MV-4-11 (cell line): ENCODE data around the gene TANC1.

ENCODE experiments used
- DNase-seq: peaks from one replicate; lab custom pipeline; 2025; lab: John Stamatoyannopoulos, UW

TANC1 gene

DNA sequence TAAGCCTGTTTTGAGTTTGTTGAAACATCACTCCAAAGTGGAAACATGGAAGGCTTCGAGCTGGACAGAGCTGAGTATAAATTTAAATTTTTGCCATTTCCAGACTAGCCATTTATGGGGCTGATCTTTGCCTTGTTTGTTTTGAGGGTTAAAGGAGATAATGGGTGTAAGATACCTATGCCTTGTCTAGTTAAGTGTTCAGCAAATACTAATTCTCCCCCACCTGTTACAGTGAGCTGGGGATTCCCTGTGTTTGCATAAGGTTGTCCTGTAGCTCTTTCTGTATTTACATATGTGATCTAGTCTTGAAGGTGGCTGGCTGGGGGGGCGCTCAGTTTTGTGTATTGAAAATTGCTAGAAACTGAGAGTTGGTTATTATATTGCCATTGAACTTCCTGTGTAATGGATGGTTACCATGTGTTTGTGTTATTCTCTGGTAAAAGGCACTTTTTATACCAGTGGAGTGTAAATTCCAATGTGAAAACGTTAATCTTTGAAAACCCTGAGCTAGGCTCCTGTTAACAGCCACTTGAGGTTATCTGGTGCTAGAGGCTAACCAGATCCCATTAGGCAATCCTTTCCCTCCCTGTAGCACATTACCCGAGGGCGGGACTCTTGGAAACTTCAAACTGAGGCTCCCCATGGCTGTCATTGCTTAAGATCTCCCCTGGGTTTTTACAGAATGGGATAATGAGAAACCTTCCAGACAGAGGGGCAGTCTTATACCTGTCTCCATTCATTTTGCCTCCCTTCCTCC is 26.7 kb downstream of the TANC1 start:
- DNase-seq: no peak

DNA sequence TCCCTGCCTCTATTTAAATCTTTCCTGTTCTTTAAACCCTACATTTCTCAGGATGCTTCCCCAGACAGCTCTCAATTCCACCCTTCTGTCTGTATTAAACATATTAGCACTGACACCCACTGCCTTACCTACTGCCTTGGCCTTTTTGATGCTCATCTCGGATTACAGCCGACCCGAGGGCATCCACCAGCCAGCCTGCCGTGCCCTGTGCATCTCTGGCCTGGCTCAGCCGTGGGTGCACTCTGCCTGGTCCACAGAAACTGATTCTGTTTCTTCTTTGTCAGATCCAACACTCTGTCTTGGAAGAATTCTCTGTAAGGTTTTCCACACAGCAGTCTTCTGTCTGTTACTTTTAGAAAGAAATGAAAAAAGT is 27.2 kb downstream of the TANC1 start:
- DNase-seq: no peak

DNA sequence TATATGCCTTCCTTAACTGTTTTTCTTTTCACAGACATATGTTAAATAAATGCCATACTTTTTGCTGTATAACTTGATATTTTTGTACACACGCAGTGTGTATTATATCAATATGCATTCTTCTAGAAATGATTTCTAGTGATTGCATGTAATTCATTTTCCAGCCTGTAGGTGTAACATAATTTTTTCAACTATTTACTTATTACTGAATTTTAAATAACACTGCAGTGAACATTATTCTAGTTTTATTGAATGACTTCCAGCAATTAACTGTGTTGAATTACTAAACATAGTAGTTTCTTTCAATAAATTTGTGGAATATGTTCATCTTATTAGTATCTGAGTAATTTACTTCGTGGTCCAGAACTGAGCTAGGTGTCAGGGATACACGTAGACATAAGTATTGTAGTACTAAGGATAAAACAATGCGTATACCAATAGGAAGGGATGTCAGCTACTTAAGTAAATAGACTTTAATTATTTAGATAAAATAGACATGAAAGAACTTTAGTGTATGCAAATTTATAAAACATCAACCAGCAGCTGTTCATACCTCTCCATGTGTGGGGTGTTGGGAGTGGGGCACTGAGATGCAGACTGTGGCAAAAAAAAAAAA is 28.0 kb downstream of the TANC1 start:
- DNase-seq: no peak

DNA sequence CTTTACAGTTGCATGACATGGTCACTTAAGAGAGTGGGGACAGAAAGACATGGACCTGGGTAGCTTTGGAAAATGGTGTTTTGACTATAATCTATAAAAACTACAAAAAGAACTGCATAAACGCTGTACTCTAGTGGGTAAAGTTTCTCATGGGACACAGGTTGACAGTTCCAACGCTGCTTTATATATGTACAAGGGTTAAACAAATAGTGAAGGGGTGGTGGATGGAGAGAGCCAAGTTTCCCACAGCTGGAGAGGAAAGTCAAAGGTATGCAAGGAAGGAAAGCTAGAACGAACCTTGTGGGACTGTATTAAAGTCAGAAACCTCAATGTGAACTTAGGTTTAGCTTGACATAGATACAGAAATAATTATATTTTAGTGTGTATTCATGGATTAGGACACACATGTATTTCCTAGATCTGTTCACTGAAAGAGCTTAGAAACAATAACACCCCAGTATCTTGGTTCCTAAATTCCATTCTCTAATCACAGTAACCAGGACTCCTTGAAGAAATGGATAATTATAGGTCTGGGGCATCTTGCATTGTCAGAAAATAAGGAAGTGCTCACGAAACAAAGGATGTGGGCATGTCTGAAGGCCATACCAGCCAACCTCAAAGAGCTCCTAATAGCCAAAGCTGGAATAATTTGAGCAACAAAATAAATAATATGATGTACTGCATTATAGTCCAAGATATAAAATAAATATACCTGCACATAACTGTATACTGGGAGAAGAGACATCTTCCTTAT is 28.8 kb downstream of the TANC1 start:
- DNase-seq: peak; percentile 90

DNA sequence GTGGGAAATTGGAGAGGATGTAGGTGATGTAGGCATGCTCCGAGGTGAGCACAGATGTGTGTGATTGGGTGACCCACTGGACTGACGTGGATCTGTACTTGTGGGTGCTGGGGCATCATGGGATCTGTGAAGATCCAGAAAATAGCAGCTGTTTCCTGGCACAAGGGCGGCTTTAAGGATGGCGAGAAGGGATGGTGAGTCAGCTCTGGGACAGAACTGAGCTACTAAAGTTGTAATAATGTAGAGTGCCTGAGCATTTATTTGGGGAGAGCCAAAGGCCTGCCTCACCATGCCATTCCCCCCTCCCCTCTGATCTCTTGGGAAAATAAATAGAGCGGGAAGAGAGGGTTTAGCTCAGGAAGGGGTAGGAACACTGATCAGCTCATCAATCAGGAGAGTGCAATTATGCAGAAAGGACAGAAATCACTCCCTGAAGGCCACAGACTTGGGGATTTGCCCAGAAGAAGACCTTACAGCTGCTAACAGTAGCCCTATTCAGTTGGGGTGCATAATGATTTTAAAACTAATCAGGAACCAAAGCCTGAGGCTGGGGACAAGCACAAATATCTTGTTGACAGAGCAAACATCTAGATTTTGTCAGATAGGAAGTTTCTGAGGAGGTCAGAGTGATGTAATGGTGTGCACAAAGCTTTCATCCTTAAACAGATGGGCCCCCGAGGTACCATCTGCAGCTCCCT is 30.3 kb downstream of the TANC1 start:
- no peak for DNase-seq

DNA sequence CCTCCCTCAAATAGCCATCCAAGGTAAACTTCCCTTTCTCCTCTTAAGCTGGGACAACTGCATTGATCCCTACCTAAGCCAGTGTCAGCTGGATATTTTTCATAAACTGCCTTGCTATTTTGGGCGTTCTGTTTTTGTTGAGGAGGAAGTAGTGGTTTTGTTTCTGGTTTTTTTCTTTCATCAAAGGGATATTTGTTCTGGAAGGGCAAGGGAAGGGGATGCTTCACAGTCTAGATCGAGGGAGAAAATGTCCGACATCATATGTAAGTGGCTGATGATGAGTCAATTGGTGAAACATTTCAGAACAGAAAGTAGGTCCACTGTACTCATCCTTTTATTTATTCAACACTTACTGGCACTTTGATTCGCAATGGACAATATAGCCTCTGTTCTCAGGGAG is 31.0 kb downstream of the TANC1 start:
- peak; percentile 82 for DNase-seq

DNA sequence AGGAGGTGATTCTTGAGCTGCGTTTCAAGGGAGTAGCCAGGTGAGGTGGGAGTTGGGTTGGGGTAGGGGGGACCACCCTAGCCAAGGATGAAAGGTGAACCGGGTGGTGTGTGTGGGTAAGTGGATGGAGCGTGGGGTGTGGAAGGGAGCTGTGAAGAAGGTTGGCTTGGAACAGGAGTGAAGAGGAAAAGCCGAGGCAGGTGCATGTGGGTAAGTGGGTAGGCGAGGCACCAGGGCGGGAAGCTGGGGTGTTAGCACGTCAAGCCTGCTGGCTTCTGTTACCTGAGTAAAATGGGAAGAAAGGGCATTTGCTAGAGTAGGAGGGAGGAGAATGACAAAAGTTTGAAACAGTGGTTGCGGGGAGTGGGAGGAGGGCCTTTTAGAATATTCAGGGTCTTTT is 31.6 kb downstream of the TANC1 start:
- DNase-seq: no peak

DNA sequence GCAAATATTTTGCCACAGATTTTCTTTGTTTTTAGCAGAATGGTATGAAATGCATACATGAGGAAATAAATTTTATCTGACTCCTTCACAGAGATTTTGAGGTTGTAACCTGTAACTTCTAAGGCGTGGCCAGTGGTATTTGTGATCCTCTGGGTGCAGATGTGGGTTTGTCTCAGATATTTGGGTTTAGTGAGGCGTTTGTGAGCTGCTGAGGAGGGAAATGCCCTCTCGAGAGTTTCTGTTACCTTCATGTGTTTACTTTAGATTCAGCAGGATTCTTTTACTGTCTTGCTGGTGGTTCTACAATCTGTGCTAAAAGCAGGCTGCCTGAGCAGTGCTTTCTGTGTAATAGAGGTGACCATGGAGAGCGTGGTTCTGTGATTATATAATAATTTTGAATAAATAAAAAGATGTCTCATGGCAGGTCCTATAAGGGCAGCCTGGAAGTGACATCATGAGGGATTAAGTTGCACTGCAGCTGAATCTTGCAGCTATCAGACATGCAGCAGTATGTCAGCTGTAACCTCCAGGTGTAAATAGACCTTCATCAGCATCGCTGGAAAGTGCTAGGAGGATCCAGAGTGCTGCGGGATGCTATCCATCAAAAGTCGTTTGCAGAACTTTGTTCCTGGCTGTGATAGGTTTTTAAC is 34.1 kb downstream of the TANC1 start:
- no peak for DNase-seq

DNA sequence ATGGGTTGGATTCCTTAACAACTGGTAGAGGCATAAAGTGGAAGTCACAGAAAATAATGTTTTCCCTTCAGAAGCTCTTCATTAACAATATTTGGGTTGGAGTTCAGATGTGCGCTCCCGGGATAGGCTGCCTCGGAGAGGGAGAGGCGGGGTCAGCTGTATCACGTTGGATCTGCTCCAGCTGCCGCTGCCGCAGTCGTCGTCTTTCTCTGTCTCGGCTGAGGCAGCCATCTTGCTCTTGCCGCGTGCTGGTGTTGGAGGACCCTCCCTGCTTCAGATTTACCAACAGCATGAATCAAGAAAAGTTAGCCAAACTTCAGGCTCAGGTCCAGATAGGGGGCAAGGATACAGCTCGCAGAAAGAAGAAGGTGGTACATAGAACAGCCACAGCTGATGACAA is 35.1 kb downstream of the TANC1 start:
- DNase-seq: no peak

DNA sequence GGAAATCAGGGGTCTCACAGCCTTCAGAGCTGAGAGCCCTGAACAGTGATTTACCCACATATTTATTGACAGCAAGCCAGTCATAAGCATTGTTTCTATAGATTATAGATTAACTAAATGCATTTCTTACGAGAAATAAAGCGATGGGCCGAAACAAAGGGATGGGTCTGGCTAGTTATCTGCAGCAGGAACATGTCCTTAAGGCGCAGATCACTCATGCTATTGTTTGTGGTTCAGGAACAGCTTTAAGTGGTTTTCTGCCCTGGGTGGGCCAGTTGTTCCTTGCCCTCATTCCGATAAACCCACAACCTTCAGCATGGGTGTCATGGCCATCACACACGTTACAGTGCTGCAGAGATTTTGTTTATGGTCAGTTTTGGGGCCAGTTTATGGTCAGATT is 36.4 kb downstream of the TANC1 start:
- DNase-seq: no peak

DNA sequence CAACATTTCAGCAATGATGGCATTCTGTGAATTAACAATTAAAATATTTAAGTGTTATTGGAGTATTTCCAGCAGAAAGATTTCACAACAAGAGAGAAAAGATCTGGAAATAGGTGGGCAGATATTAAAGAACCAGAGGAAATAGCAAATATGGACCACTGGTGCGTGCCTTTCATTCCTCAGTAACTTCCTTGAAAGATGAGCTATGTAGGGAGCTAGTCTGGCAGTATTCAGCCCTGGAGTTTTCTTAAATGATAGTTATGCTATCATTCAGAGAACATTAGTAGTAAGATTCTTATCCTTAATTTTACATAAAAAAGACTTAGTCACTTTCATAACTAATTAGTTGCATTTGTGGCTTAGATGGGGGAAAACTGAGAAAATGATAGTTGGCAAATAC is 41.5 kb downstream of the TANC1 start:
- DNase-seq: no peak

DNA sequence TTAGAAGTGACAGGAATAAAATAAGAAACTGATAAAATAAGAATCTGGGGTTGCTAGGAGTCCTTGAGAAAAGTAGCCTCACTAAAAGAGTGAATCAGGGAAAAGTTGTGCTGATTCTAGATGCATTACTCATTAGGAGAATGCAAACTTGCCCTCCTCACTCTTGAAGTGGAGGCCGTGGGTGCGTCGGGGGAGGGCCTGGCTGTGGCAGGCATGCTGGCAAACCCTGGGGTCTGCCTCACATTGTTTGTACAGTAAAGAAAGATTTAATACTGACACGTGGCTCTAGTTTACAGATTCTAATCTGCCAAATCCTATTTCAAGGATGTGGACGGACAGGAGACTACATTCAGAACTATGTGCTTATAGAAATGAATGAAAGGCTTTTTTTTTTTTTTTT is 41.9 kb downstream of the TANC1 start:
- DNase-seq: no peak

DNA sequence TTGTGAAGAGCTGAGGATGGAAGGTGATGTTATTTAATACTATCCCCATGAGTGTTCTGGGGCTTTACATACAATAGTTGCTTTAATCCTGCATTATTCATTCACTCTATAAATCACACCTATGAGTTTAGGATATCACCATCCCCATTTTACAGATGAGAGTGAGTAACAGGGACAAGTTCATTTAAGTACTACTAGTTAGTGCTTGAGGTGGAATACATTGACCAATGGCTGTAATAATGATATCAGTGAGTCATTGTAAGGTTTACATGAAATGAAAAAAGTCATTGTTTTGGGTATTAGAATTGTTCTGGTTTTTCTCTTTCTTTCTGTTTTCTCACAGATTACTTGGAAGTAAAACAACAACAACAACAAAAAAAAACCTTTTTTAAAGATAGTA is 42.5 kb downstream of the TANC1 start:
- no peak for DNase-seq

DNA sequence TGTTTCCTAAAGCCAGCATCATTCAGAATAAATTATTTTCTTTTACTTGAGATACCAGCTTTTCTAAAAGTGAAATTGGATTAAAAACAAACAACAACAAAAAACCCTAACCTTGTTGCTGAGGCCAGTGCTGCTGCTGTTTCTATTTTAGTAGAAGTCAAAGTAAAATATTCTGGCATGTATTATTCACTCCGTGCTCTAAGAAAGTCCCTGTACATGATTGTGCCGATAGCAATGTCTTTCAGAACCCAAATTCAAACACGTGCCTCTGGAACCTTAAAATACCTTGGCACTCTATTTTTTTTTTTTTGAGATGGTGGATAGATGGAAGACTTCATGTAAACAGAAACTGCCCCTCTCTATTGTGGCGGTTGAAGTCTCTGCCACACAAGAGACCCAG is 43.7 kb downstream of the TANC1 start:
- no peak for DNase-seq

DNA sequence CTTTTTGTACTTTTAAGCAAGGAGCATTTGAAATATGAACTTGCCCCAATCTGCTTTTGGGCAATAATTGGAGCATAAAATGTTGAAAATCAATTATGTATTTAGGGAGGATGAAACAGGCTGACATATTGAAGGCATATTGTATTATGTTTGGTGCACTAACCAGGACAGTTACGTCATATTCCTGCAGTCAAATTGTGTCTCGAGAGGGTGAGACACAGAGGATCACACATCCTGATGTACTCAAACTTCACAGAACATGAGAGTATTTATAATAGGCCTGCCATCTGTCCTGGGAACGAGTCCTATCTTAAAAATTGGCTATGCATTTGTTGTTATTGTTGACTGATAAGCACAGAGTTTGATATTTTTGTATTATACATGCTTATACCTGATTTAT is 44.7 kb downstream of the TANC1 start:
- no peak for DNase-seq

DNA sequence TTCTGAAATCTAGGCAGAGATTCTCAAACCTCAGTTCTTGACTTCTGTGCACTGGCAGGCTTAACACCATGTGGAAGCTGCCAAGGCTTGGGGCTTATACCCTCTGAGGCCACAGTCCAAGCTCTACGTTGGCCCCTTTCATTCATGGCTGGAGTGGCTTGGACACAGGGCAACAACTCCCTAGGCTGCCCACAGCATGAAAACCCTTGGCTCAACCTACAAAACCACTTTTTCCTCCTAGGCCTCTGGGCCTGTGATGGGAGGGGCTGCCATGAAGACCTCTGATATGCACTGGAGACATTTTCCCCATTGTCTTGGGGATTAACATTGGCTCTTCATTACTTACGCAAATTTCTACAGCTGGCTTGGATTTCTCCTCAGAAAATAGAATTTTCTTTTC is 46.7 kb downstream of the TANC1 start:
- no peak for DNase-seq

DNA sequence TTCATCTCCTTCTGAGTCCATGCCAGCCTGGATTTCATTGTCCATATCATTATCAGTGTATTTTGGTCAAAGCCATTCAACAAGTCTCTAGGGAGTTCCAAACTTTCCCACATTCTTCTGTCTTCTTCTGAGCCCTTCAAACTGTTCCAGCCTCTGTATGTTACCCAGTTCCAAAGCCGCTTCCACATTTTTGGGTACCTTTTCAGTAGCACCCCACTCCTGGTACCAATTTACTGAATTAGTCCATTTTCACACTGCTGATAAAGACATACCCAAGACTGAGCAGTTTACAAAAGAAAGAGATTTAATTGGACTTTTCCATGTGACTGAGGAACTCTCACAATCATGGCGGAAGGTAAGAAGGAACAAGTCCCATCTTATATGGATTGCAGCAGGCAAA is 47.4 kb downstream of the TANC1 start:
- DNase-seq: no peak

DNA sequence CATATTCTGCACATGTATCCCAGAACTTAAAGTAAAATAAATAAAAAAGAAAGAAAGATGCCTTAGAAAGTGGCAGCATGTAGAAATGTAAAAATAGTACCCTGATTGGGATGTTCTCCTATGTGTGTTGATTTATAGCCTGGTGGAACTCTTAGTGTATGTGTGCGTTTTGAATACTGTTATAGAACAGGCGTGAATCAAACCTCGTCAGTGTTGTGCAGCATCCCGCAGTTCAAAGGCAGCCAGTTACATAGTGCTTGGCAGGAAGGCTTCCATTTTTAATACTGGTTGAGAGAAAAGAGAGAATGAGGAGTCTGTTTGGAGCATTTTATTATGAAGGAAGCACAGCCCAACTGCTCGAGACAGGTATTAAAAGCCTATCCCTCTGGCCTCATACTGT is 49.4 kb downstream of the TANC1 start:
- DNase-seq: no peak

DNA sequence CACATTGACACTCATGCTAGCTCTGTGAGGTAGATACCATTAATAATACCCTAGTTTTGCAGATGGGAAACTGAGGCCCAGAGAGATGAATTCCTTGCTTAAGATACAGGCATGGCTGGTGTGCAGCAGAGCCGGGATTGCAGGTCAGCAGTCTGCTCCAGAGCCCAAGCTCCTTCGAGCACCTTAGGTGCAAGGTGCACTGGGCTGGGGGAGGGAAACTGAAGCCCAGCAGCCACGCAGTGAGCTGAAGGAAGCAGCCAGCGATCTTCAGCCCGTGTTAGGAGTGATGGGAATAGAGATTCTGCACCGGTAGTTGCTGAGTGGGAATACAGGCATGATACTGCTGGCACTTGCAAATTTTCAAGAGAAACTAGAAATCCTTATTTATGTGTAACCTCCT is 50.6 kb downstream of the TANC1 start:
- no peak for DNase-seq

DNA sequence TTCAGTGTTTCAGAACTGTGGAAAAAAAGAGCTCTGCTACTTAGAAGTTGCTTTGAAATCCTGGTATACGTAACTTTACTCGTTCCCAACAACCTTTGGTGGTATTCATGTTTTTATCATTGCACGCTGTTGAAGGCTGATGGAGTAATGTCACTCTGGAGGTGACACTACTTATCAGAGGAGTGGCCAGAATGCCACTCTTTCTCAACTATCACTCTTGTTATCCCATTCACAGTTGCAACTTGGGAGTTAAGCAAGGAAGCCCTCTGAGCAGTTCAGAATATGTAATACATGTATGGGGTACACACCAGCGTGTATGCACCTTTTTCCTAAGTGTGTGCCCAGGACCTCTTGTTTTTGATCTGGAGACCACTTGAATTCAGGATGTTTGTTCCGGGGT is 53.6 kb downstream of the TANC1 start:
- DNase-seq: no peak

DNA sequence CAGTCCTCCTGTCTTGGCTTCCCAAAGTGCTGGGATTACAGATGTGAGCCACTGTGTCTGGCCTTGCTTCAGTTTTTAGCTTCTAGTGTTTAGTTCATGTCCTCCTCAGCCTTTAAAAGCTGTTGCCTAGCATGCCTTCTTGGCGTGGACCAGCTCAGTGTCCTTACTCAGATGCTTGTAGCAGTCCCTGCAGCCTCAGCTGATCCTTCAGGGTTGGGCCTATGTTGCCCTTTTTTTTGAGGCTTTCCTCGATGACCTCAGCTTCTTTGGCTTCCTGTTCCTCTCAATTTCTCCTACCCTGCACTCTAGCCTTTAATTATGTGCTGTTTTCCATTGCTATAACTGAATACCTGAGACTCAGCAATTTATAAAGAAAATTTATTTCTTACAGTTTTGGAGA is 57.7 kb downstream of the TANC1 start:
- no peak for DNase-seq

DNA sequence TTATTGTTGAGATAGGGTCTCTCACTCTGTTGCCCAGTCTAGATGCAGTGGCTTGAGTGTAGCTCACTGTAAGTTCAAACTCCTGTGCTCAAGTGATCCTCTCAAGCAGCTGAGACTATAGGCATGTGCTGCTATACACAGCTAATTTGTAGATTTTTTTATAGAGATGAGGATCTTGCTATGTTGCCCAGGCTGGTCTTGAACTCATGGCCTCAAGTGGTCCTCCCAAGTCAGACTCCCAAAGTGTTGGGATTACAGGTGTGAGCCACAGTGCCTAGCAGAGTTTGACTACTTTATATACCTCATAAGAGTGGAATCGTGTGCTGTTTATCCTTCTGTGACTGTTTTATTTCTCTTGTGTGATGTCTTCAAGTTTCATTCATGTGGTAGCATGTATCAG is 60.3 kb downstream of the TANC1 start:
- DNase-seq: no peak
